Measurements from ENCODE around the gene RPRML. TPM values are rescaled to one million over a fixed set of nuclear protein-coding genes. Genes with fewer than 3 reads are reported as not detected.

The RPRML gene
- total RNA-seq, 1 donor from 2014 or later: 0.32 TPM

Small RNA genes lying within 50 kb of the gene (microRNA-seq; reads per million reads assigned to microRNA genes)
- not detected for gene MIR5089 (ENCODE audit: borderline number of aligned reads)

Other genes with a start within 250 kb of the RPRML start
- 0.92 TPM for gene WNT3, start 160.6 kb downstream of the RPRML start, total RNA-seq
- gene WNT9B, start 127.7 kb downstream of the RPRML start, total RNA-seq: 0.42 TPM
- 35.2 TPM for gene GOSR2, start 56.1 kb downstream of the RPRML start, total RNA-seq
- 81.8 TPM for gene CDC27, start 210.0 kb upstream of the RPRML start, total RNA-seq
- gene MYL4, start 230.1 kb upstream of the RPRML start, total RNA-seq: 133 TPM